ENCODE results near the gene CLDN2. TPM values are rescaled to one million over a fixed set of nuclear protein-coding genes. Genes with fewer than 3 reads are reported as not detected.

CLDN2 gene
- polyA plus RNA-seq, 1 experiment, result 0.04 TPM

GRCh38 chrX:106931831-106932491 lies 11.8 kb downstream of the CLDN2 start:
- POLR2A ChIA-PET, result no interaction called here
- H3K27ac ChIP-seq (ENCODE audit: low read depth, low read length), result no peak overlapping the region

GRCh38 chrX:106932492-106932923 lies 12.3 kb downstream of the CLDN2 start:
- H3K27me3 ChIP-seq (ENCODE audit: control insufficient read depth, insufficient read depth, low read length), result no peaks in the 10 kb centered on the region
- TF ChIP-seq CTCF (IDR thresholded peaks at IDR 0.05; ENCODE audit: low read depth, low read length), result no peak
- DNase-seq (ENCODE audit: low read depth, low spot score), result no peak
- H3K27ac ChIP-seq (ENCODE audit: low read depth, low read length), result no peak overlapping the region
- ChIA-PET CTCF (interaction anchor here (1.3 to 2.0 kb wide), 2 partner anchors 21 to 38 kb away, joined by 5 to 6 read pairs; no protein-coding TSS in a partner anchor), POLR2A (interaction anchor here (0.6 kb wide), 1 partner anchor 52 kb away, joined by 5 read pairs; no protein-coding TSS in a partner anchor)
- no peaks in the 10 kb centered on the region for H3K9me3 ChIP-seq (ENCODE audit: control insufficient read depth, insufficient read depth, low read length)
- H3K4me3 ChIP-seq (ENCODE audit: low read depth, low read length), result no peak overlapping the region

More at GRCh38 chrX:106931831-106932491, 11.8 kb downstream of the CLDN2 start:
- TF ChIP-seq CTCF (IDR thresholded peaks at IDR 0.05; ENCODE audit: low read depth, low read length), result no peak
- Histone ChIP-seq H3K9me3 (ENCODE audit: control insufficient read depth, insufficient read depth, low read length) (no peaks in the 10 kb centered on the region), H3K4me3 (ENCODE audit: low read depth, low read length) (no peak overlapping the region), H3K27me3 (ENCODE audit: control insufficient read depth, insufficient read depth, low read length) (no peaks in the 10 kb centered on the region)
- no peak for DNase-seq (ENCODE audit: low read depth, low spot score)
- CTCF ChIA-PET, result interaction anchor here (1.3 kb wide), 1 partner anchor 22 kb away, joined by 5 read pairs; no protein-coding TSS in a partner anchor

GRCh38 chrX:106932960-106933537 lies 12.8 kb downstream of the CLDN2 start:
- CTCF ChIA-PET, result interaction anchor here (1.3 to 2.0 kb wide), 2 partner anchors 21 to 38 kb away, joined by 5 to 6 read pairs; no protein-coding TSS in a partner anchor
- H3K27ac ChIP-seq (ENCODE audit: low read depth, low read length), result no peak overlapping the region
- H3K4me3 ChIP-seq (ENCODE audit: low read depth, low read length), result no peak overlapping the region
- H3K9me3 ChIP-seq (ENCODE audit: control insufficient read depth, insufficient read depth, low read length), result no peaks in the 10 kb centered on the region
- H3K27me3 ChIP-seq (ENCODE audit: control insufficient read depth, insufficient read depth, low read length), result no peaks in the 10 kb centered on the region
- TF ChIP-seq CTCF (IDR thresholded peaks at IDR 0.05; ENCODE audit: low read depth, low read length), result no peak
- POLR2A ChIA-PET, result interaction anchor here (0.6 kb wide), 1 partner anchor 51 kb away, joined by 5 read pairs; no protein-coding TSS in a partner anchor
- DNase-seq (ENCODE audit: low read depth, low spot score), result no peak

GRCh38 chrX:106933538-106933961 lies 13.3 kb downstream of the CLDN2 start:
- ChIA-PET POLR2A (no interaction called here), CTCF (interaction anchor here (2.0 kb wide), 1 partner anchor 39 kb away, joined by 6 read pairs; no protein-coding TSS in a partner anchor)
- DNase-seq (ENCODE audit: low read depth, low spot score), result no peak

More at GRCh38 chrX:106933538-106933961, 13.3 kb downstream of the CLDN2 start:
- H3K27me3 ChIP-seq (ENCODE audit: control insufficient read depth, insufficient read depth, low read length), result no peaks in the 10 kb centered on the region
- TF ChIP-seq CTCF (IDR thresholded peaks at IDR 0.05; ENCODE audit: low read depth, low read length), result no peak
- no peak overlapping the region for H3K27ac ChIP-seq (ENCODE audit: low read depth, low read length)
- no peak overlapping the region for H3K4me3 ChIP-seq (ENCODE audit: low read depth, low read length)
- H3K9me3 ChIP-seq (ENCODE audit: control insufficient read depth, insufficient read depth, low read length), result no peaks in the 10 kb centered on the region
